OCI-LY1 (cell line): ENCODE measurements around the gene MGA.

Experiments used
- H2AFZ ChIP-seq: fragments of 200-600 bp; sonication (generic), shearing (Covaris generic); 2 replicates; pipeline ENCODE4 v1.6.0; 2014; ENCODE audit warnings: antibody characterized with exemption, mild to moderate bottlenecking, low read length
- H3F3A ChIP-seq: fragments of 200-600 bp; sonication (generic), shearing (Covaris generic); 2 replicates; pipeline ENCODE4 v1.6.0; 2014; ENCODE audit warnings: mild to moderate bottlenecking, antibody characterized with exemption, low read length, moderate library complexity; ENCODE audit not compliant: insufficient read depth
- H3K27ac ChIP-seq: fragments of 200-600 bp; sonication (generic); 2 replicates; pipeline ENCODE4 v1.5.1; 2014; ENCODE audit warnings: low read length, mixed run types, mild to moderate bottlenecking, low read depth; ENCODE audit not compliant: poor library complexity, severe bottlenecking
- H3K27me3 ChIP-seq: fragments of 200-600 bp; sonication (generic); 2 replicates; pipeline ENCODE4 v1.6.0; 2014; ENCODE audit warnings: antibody characterized with exemption, mild to moderate bottlenecking, low read length, moderate library complexity; ENCODE audit not compliant: insufficient read depth
- H3K36me3 ChIP-seq: fragments of 200-600 bp; sonication (generic); 2 replicates; pipeline ENCODE4 v1.6.1; 2014; ENCODE audit warnings: mild to moderate bottlenecking, antibody characterized with exemption, low read length, moderate library complexity, mixed read lengths; ENCODE audit not compliant: insufficient read depth
- H3K4me1 ChIP-seq: fragments of 200-600 bp; sonication (generic); 2 replicates; pipeline ENCODE4 v1.5.1; 2014; ENCODE audit warnings: mild to moderate bottlenecking, low read length, moderate library complexity; ENCODE audit not compliant: insufficient read depth, severe bottlenecking
- H3K4me2 ChIP-seq: fragments of 200-600 bp; sonication (generic), shearing (Covaris generic); 2 replicates; pipeline ENCODE4 v1.6.1; 2014; ENCODE audit warnings: low read length
- H3K4me3 ChIP-seq: fragments of 200-600 bp; sonication (generic); 2 replicates; pipeline ENCODE4 v1.5.1; 2014; ENCODE audit warnings: low read length, low read depth, mild to moderate bottlenecking, mixed read lengths; ENCODE audit not compliant: poor library complexity, severe bottlenecking
- H3K79me2 ChIP-seq: fragments of 200-600 bp; shearing (Covaris generic); 2 replicates; pipeline ENCODE4 v1.6.1; 2016; ENCODE audit warnings: mixed run types, low read length, mixed read lengths; ENCODE audit not compliant: insufficient read depth
- H3K9ac ChIP-seq: fragments of 200-600 bp; sonication (generic), shearing (Covaris generic); 2 replicates; pipeline ENCODE4 v1.6.1; 2014; ENCODE audit warnings: mild to moderate bottlenecking, low read length, mixed read lengths
- H3K9me2 ChIP-seq: fragments of 200-600 bp; sonication (generic), shearing (Covaris generic); 2 replicates; pipeline ENCODE4 v1.6.1; 2014; ENCODE audit warnings: low read depth, mild to moderate bottlenecking, low read length, mixed read lengths
- H3K9me3 ChIP-seq: fragments of 200-600 bp; shearing (Covaris generic); 2 replicates; pipeline ENCODE4 v1.6.1; 2014; ENCODE audit warnings: low read length, mixed read lengths
- H4K20me1 ChIP-seq: fragments of 200-600 bp; sonication (generic), shearing (Covaris generic); 2 replicates; pipeline ENCODE4 v1.6.0; 2016; ENCODE audit warnings: mild to moderate bottlenecking, low read length; ENCODE audit not compliant: insufficient read depth
- EZH2 ChIP-seq: fragments of 200-600 bp; sonication (generic), shearing (Covaris generic); IDR thresholded peaks from 2 replicates; pipeline ENCODE4 v1.8.0; 2017; ENCODE audit warnings: borderline replicate concordance, mixed run types, mild to moderate bottlenecking, antibody characterized with exemption, low read length, moderate library complexity, mixed read lengths
- TF ChIP-seq, protein P1 (sequence below): fragments of 200-600 bp; sonication (generic), shearing (Covaris generic); IDR thresholded peaks from 2 replicates; pipeline ENCODE4 v1.5.1; 2017; ENCODE audit warnings: mild to moderate bottlenecking, antibody characterized with exemption, low read length, moderate library complexity, mixed read lengths

The MGA gene

DNA sequence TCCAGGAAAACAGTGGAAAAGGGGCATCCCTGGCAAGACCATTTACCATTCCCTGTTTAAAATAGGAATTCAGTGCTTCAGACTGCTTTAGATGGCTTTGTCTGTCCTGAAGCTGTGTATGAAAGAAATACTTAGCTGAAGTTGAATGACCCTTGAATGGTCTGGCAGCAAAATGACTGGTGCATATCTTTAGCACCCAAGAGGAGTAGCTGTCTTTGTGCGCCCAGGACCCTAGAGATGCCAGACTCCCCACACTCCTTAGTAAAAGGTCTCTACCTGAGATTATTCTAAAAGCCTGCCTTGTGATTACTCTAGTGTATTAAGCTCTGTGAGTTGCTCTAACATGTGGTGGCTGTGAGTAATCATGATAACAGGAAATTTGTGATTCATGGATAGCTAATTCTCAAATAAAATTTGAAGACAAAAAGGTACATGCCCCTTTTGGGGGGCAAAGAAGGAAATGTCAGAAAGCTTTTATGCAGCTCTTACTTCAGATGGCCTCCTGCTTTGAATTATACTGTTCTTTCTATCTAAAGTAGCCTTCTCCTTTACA lies 117.3 kb downstream of the MGA start:
- no peak overlapping the region for H2AFZ ChIP-seq
- H3K4me2 ChIP-seq, result peak overlapping the region; percentile 84
- H3K4me1 ChIP-seq, result peaks cover 85% of the 10 kb centered on the region
- peak overlapping the region; percentile 77 for H3K4me3 ChIP-seq
- H3K36me3 ChIP-seq, result no peaks in the 10 kb centered on the region
- H4K20me1 ChIP-seq, result no peaks in the 10 kb centered on the region
- H3K79me2 ChIP-seq, result no peaks in the 10 kb centered on the region; the same call in 1 of the 2 replicates
- H3K27ac ChIP-seq, result peak overlapping the region; percentile 44
- H3K9me3 ChIP-seq, result no peaks in the 10 kb centered on the region
- H3K9me2 ChIP-seq, result no peaks in the 10 kb centered on the region
- no peaks in the 10 kb centered on the region for H3K27me3 ChIP-seq
- H3F3A ChIP-seq, result no peaks in the 10 kb centered on the region
- TF ChIP-seq EZH2, result no peak
- TF ChIP-seq, protein P1, sequence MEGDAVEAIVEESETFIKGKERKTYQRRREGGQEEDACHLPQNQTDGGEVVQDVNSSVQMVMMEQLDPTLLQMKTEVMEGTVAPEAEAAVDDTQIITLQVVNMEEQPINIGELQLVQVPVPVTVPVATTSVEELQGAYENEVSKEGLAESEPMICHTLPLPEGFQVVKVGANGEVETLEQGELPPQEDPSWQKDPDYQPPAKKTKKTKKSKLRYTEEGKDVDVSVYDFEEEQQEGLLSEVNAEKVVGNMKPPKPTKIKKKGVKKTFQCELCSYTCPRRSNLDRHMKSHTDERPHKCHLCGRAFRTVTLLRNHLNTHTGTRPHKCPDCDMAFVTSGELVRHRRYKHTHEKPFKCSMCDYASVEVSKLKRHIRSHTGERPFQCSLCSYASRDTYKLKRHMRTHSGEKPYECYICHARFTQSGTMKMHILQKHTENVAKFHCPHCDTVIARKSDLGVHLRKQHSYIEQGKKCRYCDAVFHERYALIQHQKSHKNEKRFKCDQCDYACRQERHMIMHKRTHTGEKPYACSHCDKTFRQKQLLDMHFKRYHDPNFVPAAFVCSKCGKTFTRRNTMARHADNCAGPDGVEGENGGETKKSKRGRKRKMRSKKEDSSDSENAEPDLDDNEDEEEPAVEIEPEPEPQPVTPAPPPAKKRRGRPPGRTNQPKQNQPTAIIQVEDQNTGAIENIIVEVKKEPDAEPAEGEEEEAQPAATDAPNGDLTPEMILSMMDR, result no peak
- H3K9ac ChIP-seq, result peak overlapping the region; percentile 2; the same call in 1 of the 2 replicates

DNA sequence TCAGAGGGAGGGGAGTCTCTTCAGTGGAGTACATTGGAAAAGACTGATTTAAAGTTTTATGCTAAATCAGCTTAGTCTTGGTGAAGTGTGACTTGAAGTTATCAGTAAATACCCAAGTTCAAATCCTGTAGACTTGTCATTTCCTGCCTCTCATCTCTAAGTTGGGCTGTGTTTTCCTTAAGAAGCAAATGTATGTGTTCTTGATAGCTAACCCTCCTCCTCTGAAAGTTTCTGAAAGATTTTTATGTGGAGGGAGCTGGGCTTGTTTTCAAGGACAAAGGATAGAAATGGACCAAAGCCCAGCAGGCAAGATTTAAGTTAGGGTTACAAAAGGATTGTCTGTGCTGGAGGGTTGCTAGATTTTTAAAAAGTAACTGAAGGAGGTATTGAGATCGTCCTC lies 118.3 kb downstream of the MGA start:
- no peaks in the 10 kb centered on the region for H3F3A ChIP-seq

GRCh38 chr15:41779662-41780157 lies 119.5 kb downstream of the MGA start:
- Histone ChIP-seq H3K4me1 (peaks cover 90% of the 10 kb centered on the region), H4K20me1 (no peaks in the 10 kb centered on the region), H2AFZ (no peak overlapping the region), H3K4me3 (no peak overlapping the region), H3K9me2 (no peaks in the 10 kb centered on the region), H3K79me2 (no peaks in the 10 kb centered on the region; the same call in 1 of the 2 replicates), H3K27me3 (no peaks in the 10 kb centered on the region), H3K4me2 (peak overlapping the region; percentile 6; the same call in 1 of the 2 replicates), H3K27ac (peak overlapping the region; percentile 80), H3K9ac (no peak overlapping the region; the same call in 1 of the 2 replicates), H3K36me3 (0 out of 2 replicates have a peak, but pooled peaks cover 4% of the 10 kb centered on the region), H3K9me3 (no peaks in the 10 kb centered on the region), H3F3A (no peaks in the 10 kb centered on the region)
- TF ChIP-seq EZH2, result no peak
- TF ChIP-seq, protein P1, result no peak

More for the DNA sequence above, 118.3 kb downstream of the MGA start:
- Histone ChIP-seq H3K79me2 (no peaks in the 10 kb centered on the region; the same call in 1 of the 2 replicates), H3K4me3 (no peak overlapping the region), H2AFZ (no peak overlapping the region), H4K20me1 (no peaks in the 10 kb centered on the region), H3K27ac (peak overlapping the region; percentile 44), H3K9me3 (no peaks in the 10 kb centered on the region), H3K4me1 (peaks cover 88% of the 10 kb centered on the region), H3K4me2 (peak overlapping the region; percentile 84), H3K27me3 (no peaks in the 10 kb centered on the region), H3K9me2 (no peaks in the 10 kb centered on the region), H3K9ac (no peak overlapping the region), H3K36me3 (no peaks in the 10 kb centered on the region)
- TF ChIP-seq, protein P1, result no peak
- no peak for TF ChIP-seq EZH2
